ENCODE measurements around the gene BACE1-AS.

BACE1-AS gene

GRCh38 chr11:117313091-117313490 lies 21.9 kb downstream of the BACE1-AS start:
- Histone ChIP-seq H3K4me1 (no peaks in the 10 kb centered on the region), H3K36me3 (no peaks in the 10 kb centered on the region), H3K27me3 (no peaks in the 10 kb centered on the region), H3K9me3 (no peaks in the 10 kb centered on the region), H3K4me3 (ENCODE audit: low read depth, low read length) (no peak overlapping the region)
- no peak for DNase-seq
- no peak for TF ChIP-seq CTCF (IDR thresholded peaks at IDR 0.05; ENCODE audit: low read depth, low read length)

DNA sequence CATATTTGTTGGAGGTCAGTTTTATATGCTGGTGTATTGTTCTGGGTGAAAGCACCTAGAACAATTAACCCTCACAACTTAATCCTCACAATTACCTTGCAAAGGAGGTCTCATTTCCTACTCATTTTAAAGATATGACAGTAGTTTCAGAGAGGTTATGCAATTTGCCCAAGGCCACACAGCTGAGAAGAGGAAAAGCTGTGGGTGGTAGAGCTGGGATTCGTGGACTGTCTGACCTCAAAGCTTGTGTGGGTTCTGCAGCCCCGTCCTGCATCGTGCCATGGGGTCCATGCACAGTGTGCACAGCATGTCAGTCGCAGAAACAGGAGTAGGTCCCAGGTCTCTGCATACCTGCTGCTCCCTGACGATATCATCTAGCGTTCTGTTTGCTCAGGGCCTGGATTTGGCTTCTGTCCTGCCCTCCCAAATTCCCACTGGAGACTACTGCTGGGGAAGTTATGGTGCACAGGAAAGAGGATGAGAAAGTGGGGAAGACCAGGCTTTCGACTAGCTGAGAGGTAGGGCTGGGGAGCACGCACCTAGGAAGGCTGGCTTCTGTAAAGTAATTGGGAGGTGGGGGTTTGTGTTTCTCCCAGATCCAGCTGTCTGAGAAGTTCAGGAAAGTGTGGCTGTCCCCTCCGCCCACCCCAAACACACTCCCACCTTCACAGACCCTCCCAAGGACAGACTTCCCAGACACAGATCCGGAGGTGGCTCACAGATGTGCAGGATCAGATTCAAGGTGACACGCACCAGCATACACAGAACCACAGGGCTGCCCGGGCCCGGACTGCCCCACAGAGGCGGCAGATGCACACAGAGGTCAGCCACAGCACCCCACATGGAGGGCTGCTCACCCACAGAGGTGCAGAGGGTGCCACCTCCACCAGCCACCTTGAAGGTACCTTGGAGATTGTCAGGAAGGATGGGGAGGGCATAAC lies 23.0 kb downstream of the BACE1-AS start:
- Histone ChIP-seq H3K27me3 (no peaks in the 10 kb centered on the region), H3K36me3 (no peaks in the 10 kb centered on the region), H3K4me3 (ENCODE audit: low read depth, low read length) (peak overlapping the region; percentile 95), H3K4me1 (no peaks in the 10 kb centered on the region), H3K9me3 (no peaks in the 10 kb centered on the region)
- no peak for DNase-seq
- TF ChIP-seq CTCF (IDR thresholded peaks at IDR 0.05; ENCODE audit: low read depth, low read length), result no peak

- H3K9me3 ChIP-seq, result no peaks in the 10 kb centered on the region
- no peak for TF ChIP-seq CTCF (IDR thresholded peaks at IDR 0.05; ENCODE audit: low read depth, low read length)
- no peaks in the 10 kb centered on the region for H3K4me1 ChIP-seq
- peak overlapping the region; percentile 95 for H3K4me3 ChIP-seq (ENCODE audit: low read depth, low read length)
- H3K36me3 ChIP-seq, result no peaks in the 10 kb centered on the region
- DNase-seq, result peak; percentile 28
- no peaks in the 10 kb centered on the region for H3K27me3 ChIP-seq
These were observed 23.7 kb downstream of the BACE1-AS start for GRCh38 chr11:117314840-117315239.

- no peaks in the 10 kb centered on the region for H3K36me3 ChIP-seq
- no peaks in the 10 kb centered on the region for H3K4me1 ChIP-seq
- no peaks in the 10 kb centered on the region for H3K27me3 ChIP-seq
- peak overlapping the region; percentile 95 for H3K4me3 ChIP-seq (ENCODE audit: low read depth, low read length)
- no peaks in the 10 kb centered on the region for H3K9me3 ChIP-seq
- peak; percentile 16 for DNase-seq
- no peak for TF ChIP-seq CTCF (IDR thresholded peaks at IDR 0.05; ENCODE audit: low read depth, low read length)
These were observed 24.4 kb downstream of the BACE1-AS start for GRCh38 chr11:117315285-117316196.

DNA sequence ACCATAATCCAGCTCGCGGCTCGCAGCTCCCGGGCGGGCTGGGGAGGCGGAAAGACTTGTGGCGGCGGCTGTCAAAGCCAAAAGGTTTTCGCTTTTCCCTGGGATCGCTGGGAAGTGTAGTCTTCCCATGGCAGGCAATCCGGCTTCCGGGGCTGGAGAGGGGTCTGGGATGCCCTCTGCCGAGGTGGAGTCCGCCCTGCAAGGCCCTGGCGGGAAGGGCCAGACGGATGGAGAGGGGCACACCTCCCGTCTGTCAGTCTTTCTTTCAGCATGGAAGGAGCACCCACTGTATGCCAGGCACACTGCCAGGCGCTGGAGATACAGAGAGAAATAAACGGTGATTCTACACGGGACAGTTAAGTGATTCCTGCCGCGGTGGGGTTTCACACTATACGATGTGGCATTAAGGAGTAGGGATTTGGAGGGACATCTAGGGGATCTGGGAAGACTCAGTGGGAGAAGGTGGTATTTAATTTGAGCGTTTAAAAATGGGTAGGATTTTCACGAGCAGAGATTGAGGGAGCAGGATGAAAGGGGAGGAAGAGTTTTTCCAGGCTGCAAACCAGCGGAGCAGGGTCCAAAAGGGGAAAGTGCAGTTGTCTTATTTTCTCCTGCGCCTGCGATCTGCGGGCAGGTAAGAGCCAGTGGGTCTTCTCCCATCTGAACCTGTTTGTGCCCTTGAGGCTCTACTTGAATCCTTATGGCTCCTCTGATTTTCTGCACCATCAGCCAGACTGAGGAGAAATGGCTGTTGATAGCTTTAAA lies 25.2 kb downstream of the BACE1-AS start, which contains the start of gene BACE1:
Gene BACE1 (minus strand): TSS at position 60 of the 765 bp plus-strand sequence. CDS start 461 bp downstream, outside the sequence.
- TF ChIP-seq CTCF (IDR thresholded peaks at IDR 0.05; ENCODE audit: low read depth, low read length), result peak; percentile 59
- Histone ChIP-seq H3K36me3 (no peaks in the 10 kb centered on the region), H3K4me3 (ENCODE audit: low read depth, low read length) (peak within 1 kb of the TSS; percentile 95), H3K9me3 (no peaks in the 10 kb centered on the region), H3K4me1 (no peaks in the 10 kb centered on the region), H3K27me3 (no peaks in the 10 kb centered on the region)
- peak; percentile 92 for DNase-seq

All from BE2C (cell line).